ENCODE data around the gene CROCC2. TPM values are rescaled to one million over a fixed set of nuclear protein-coding genes. Genes with fewer than 3 reads are reported as not detected.

CROCC2 gene
- total RNA-seq, 4 donors from 2014 or later, result 0.07 TPM; not detected in 3

GRCh38 chr2:240917009-240917683 lies 11.0 kb downstream of the CROCC2 start:
- intact Hi-C loops (cut with DNase I; ENCODE audit: low total_unique reads), result loop anchor here (10.0 kb wide), 1 partner anchor 188 kb away; the partner anchor contains the start of gene MTERF4
- H3K36me3 ChIP-seq, result no peaks in the 10 kb centered on the region
- in situ Hi-C loops (cut with MboI; ENCODE audit: low sequenced_read_pairs in 4 of 4), result no loop called here

GRCh38 chr2:240917684-240918257 lies 11.6 kb downstream of the CROCC2 start:
- TF ChIP-seq CTCF (IDR thresholded peaks at IDR 0.05 in 4 of 5, conservative IDR thresholded peaks at IDR 0.05 in 1 of 5) (no peak), POLR2A (IDR thresholded peaks at IDR 0.05) (no peak)
- Histone ChIP-seq H3K9me3 (no peaks in the 10 kb centered on the region), H3K4me1 (peaks cover 3 to 6% of the 10 kb centered on the region in 2 donors), H3K36me3 (no peaks in the 10 kb centered on the region), H3K4me3 (no peak overlapping the region), H3K27me3 (peaks cover 5 to 13% (median 8%) of the 10 kb centered on the region in 3 donors), H3K27ac (no peak overlapping the region)
- intact Hi-C loops (cut with DNase I; ENCODE audit: low total_unique reads), result loop anchor here (10.0 kb wide), 1 partner anchor 187 kb away; the partner anchor contains the start of gene MTERF4
- peak in 1 of 2 donors; percentile 8 for DNase-seq
- no peak for ATAC-seq
- in situ Hi-C loops (cut with MboI; ENCODE audit: low sequenced_read_pairs in 4 of 4), result no loop called here

More at GRCh38 chr2:240917009-240917683, 11.0 kb downstream of the CROCC2 start:
- H3K27me3 ChIP-seq, result peaks cover 5 to 13% (median 8%) of the 10 kb centered on the region in 3 donors
- H3K27ac ChIP-seq, result no peak overlapping the region
- TF ChIP-seq POLR2A (IDR thresholded peaks at IDR 0.05) (no peak), CTCF (IDR thresholded peaks at IDR 0.05 in 4 of 5, conservative IDR thresholded peaks at IDR 0.05 in 1 of 5) (no peak)
- no peak for ATAC-seq
- peaks cover 3 to 6% of the 10 kb centered on the region in 2 donors for H3K4me1 ChIP-seq
- no peaks in the 10 kb centered on the region for H3K9me3 ChIP-seq
- H3K4me3 ChIP-seq, result no peak overlapping the region
- DNase-seq, result peak in 1 of 2 donors; percentile 6

DNA sequence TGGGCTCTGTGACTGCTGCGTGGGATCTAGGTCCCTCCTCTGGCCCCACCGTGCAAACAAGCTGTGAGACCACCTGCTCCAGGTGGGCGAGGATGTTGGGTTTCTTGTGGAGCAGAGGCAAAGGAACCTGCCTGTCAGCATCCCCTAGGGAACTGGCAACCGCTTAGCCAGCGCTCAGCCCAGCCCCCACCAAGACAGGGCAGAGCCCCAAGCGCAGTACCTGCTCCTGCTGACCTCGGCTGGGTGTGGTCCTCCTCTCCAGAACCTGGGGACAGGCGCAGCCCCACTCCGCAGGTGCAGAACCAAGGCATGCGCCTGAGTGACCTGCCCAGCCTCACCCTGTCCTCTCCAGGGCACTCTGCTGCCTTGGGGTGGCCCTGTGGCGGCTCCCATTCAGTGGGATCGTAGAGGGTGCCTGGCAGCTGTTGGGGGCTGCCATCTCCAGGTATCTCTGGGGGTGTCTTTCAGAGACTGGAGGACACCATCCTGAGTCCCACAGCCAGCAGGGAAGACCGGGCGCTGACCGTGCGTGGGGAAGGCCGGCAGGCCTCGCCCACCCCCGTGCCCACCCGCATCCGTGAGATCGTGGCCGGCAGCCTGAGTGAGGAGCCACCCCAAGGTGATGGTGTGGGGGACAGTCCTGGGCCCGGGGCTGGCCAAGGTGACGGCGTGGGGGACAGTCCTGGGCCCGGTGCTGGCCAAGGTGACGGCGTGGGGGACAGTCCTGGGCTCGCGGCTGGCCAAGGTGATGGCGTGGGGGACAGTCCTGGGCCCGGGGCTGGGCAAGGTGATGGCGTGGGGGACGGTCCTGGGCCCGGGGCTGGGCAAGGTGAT lies 12.3 kb downstream of the CROCC2 start:
- in situ Hi-C loops (cut with MboI; ENCODE audit: low sequenced_read_pairs in 4 of 4) (no loop called here), intact Hi-C loops (cut with DNase I; ENCODE audit: low total_unique reads) (loop anchor here (10.0 kb wide), 1 partner anchor 186 kb away; the partner anchor contains the start of gene MTERF4)
- Histone ChIP-seq H3K4me3 (no peak overlapping the region), H3K36me3 (no peaks in the 10 kb centered on the region), H3K4me1 (peaks cover 3 to 6% of the 10 kb centered on the region in 2 donors), H3K27me3 (peaks cover 5 to 13% (median 8%) of the 10 kb centered on the region in 3 donors), H3K9me3 (no peaks in the 10 kb centered on the region), H3K27ac (no peak overlapping the region)
- ATAC-seq (no peak), DNase-seq (peak in 1 of 2 donors; percentile 5)
- TF ChIP-seq POLR2A (IDR thresholded peaks at IDR 0.05) (no peak), CTCF (IDR thresholded peaks at IDR 0.05 in 4 of 5, conservative IDR thresholded peaks at IDR 0.05 in 1 of 5) (no peak)

- no peak overlapping the region for H3K4me3 ChIP-seq
- peaks cover 5 to 13% (median 8%) of the 10 kb centered on the region in 3 donors for H3K27me3 ChIP-seq
- H3K36me3 ChIP-seq, result no peaks in the 10 kb centered on the region
- H3K27ac ChIP-seq, result no peak overlapping the region
- ATAC-seq (no peak), DNase-seq (peak in 1 of 2 donors; percentile 8)
- H3K4me1 ChIP-seq, result peaks cover under 1 to 3% of the 10 kb centered on the region in 2 donors
- intact Hi-C loops (cut with DNase I; ENCODE audit: low total_unique reads) (loop anchor here (10.0 kb wide), 1 partner anchor 186 kb away; the partner anchor contains the start of gene MTERF4), in situ Hi-C loops (cut with MboI; ENCODE audit: low sequenced_read_pairs in 4 of 4) (no loop called here)
- no peaks in the 10 kb centered on the region for H3K9me3 ChIP-seq
- TF ChIP-seq CTCF (IDR thresholded peaks at IDR 0.05 in 4 of 5, conservative IDR thresholded peaks at IDR 0.05 in 1 of 5) (no peak), POLR2A (IDR thresholded peaks at IDR 0.05) (no peak)
Observed at GRCh38 chr2:240919161-240919781, 13.1 kb downstream of the CROCC2 start.
